Liver (tissue), 9 donors: ENCODE measurements around the gene ADAP1. TPM values are rescaled to one million over a fixed set of nuclear protein-coding genes. Genes with fewer than 3 reads are reported as not detected.

ENCODE experiments used
- DNase-seq: peaks from one replicate; pipeline ENCODE4 v3.0.0-alpha.2; 2017; ENCODE audit warnings: low spot score
- H3K27ac ChIP-seq, 2 donors: one replicate each; pipeline ENCODE4 v1.7.0; 2013; ENCODE audit warnings: inconsistent platforms in 2 of 2, low read length in 2 of 2, control low read depth in 1 of 2, low read depth in 1 of 2, mild to moderate bottlenecking in 1 of 2
- H3K27me3 ChIP-seq, 4 donors: one replicate each; pipeline versions ENCODE4 v1.6.1 to v1.7.0; 2013; ENCODE audit warnings: low read length in 3 of 4, inconsistent platforms in 1 of 4, mild to moderate bottlenecking in 1 of 4, moderate library complexity in 1 of 4; ENCODE audit not compliant: control insufficient read depth in 4 of 4, insufficient read depth in 4 of 4
- H3K36me3 ChIP-seq, 4 donors: one replicate each; pipeline versions ENCODE4 v1.6.1 to v1.7.0; 2013; ENCODE audit warnings: low read length in 3 of 4, mild to moderate bottlenecking in 3 of 4, low read depth in 1 of 4, moderate library complexity in 1 of 4; ENCODE audit not compliant: control insufficient read depth in 4 of 4, insufficient read depth in 3 of 4
- H3K4me1 ChIP-seq, 4 donors: one replicate each; pipeline versions ENCODE4 v1.6.1 to v1.7.0; 2013; ENCODE audit warnings: low read length in 3 of 4, mild to moderate bottlenecking in 3 of 4, moderate library complexity in 1 of 4; ENCODE audit not compliant: control insufficient read depth in 4 of 4, insufficient read depth in 4 of 4
- H3K4me3 ChIP-seq, 3 donors: one replicate each; pipeline versions ENCODE4 v1.6.1 to v1.7.0; 2013; ENCODE audit warnings: low read length in 3 of 3, control low read depth in 1 of 3, low read depth in 1 of 3, mild to moderate bottlenecking in 1 of 3
- H3K9ac ChIP-seq, 2 donors: one replicate each; pipeline ENCODE4 v1.7.0; 2013; ENCODE audit warnings: low read length in 2 of 2, mild to moderate bottlenecking in 2 of 2, moderate library complexity in 2 of 2, control low read depth in 1 of 2, low read depth in 1 of 2
- H3K9me3 ChIP-seq, 4 donors: one replicate each; pipeline versions ENCODE4 v1.6.1 to v1.7.0; 2013; ENCODE audit warnings: low read length in 3 of 4; ENCODE audit not compliant: control insufficient read depth in 4 of 4
- EGR1 ChIP-seq, 2 donors: IDR thresholded peaks; 2 replicates each; pipeline ENCODE4 v1.6.1; 2016 to 2018; ENCODE audit warnings: antibody characterized with exemption in 2 of 2, low read depth in 2 of 2
- FOXA1 ChIP-seq: IDR thresholded peaks from 2 replicates; pipeline ENCODE4 v1.6.1; 2016; ENCODE audit warnings: antibody characterized with exemption
- FOXA2 ChIP-seq: IDR thresholded peaks from 2 replicates; pipeline ENCODE4 v1.6.1; 2016; ENCODE audit warnings: antibody characterized with exemption
- GABPA ChIP-seq, 2 donors: IDR thresholded peaks in 1 of 2; conservative IDR thresholded peaks in 1 of 2; 2 replicates each; pipeline ENCODE4 v1.6.1; 2016; ENCODE audit warnings: antibody characterized with exemption in 2 of 2, mild to moderate bottlenecking in 1 of 2, moderate library complexity in 1 of 2
- HNF4G ChIP-seq: IDR thresholded peaks from 2 replicates; pipeline ENCODE4 v1.6.1; 2016; ENCODE audit warnings: antibody characterized with exemption
- SP1 ChIP-seq: IDR thresholded peaks from 2 replicates; pipeline ENCODE4 v1.6.1; 2018; ENCODE audit warnings: antibody characterized with exemption, mild to moderate bottlenecking
- YY1 ChIP-seq: IDR thresholded peaks from 2 replicates; pipeline ENCODE4 v1.6.1; 2016; ENCODE audit warnings: antibody characterized with exemption, mild to moderate bottlenecking
- WGBS: extraction: QIAGEN DNeasy Blood & Tissue Kit; methylation state at CpG from one replicate; pipeline ENCODE4 v1.1.7; 2013; 5-methylcytosine and 5-hydroxymethylcytosine counted together
- polyA plus RNA-seq, 2 donors: library from polyadenylated mRNA; stranded (reverse) in 1 of 2; unstranded in 1 of 2; fragments of 200-250 nt in 1 of 2; fragments of >200 nt in 1 of 2; fragmentation: Nextera tagmentation in 1 of 2; extraction: Ambion mirVana in 1 of 2; gene quantifications; one replicate each; pipeline versions ENCODE4 v1.2.1 to v1.2.3, GENCODE V29; 2013 to 2015
- total RNA-seq, 2 donors: library from RNA; depleted of rRNA; stranded (reverse); fragments of >200 nt; gene quantifications; one replicate each; pipeline ENCODE4 v1.2.3, GENCODE V29; 2014
- TF ChIP-seq, protein P1 (sequence below): IDR thresholded peaks from 2 replicates; pipeline ENCODE4 v1.6.1; 2016; ENCODE audit warnings: antibody characterized with exemption
- TF ChIP-seq, protein P2 (sequence below): IDR thresholded peaks from 2 replicates; pipeline ENCODE4 v1.6.1; 2016; ENCODE audit warnings: antibody characterized with exemption, mild to moderate bottlenecking
- TF ChIP-seq, protein P3 (sequence below): IDR thresholded peaks from 2 replicates; pipeline ENCODE4 v1.6.1; 2016; ENCODE audit warnings: antibody characterized with exemption
- TF ChIP-seq, protein P4 (sequence below): fragments of 150-350 bp; IDR thresholded peaks from 2 replicates; pipeline ENCODE4 v1.5.1; 2017; ENCODE audit warnings: improper control_type of control experiment, low read depth, low read length; ENCODE audit not compliant: missing input control
- donor health status: healthy.
- donor health status: healthy.
- donor health status: healthy.
- donor health status: healthy.
- donor health status: healthy.

Gene ADAP1
- total and polyA plus RNA-seq, 4 donors = 0.46 to 3.7 (median 2.7) TPM

DNA sequence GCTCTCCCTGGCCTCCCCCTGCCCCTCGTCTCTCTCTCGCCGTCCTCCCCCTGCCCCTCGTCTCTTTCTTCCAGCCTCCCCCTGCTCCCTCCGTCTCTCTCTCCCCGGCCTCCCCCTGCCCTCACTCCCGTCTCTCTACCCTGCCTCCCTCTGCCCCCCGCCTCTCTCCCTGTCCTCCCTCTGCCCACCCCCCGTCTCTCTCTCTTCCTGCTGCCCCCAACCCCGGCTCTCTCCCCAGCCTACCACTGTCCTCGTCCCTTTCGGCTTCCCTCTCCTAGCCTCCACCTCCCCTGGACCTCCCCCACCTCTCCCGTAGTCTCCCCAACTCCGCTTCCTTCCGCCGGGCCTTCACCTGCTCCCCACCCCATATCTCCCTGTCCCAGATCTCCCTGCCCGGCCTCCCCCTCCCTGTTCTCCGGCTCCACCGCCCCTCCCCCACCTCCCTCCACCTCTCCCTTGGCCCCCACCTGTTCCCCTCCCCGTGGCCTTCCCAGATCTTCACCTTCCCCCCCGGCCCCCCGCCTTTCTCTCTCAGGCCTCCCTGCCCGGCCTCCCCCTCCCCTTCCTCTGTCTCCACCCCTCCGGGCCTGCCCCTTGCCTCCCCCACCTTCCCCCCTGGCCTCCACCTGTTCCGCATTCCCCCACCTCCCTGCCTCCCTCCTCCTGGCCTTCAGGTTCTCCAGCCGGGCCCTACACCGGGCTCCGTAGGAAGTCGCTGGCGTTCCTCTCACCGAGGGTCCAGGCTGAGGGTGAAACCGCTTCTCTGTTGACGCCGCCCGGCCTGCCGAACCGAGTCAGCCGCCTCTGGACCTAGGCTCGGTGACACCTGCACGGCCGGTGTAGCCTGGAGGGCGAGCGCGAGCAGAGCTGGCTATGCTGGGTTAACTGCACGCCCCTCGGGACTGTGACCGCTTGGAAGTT is 76.9 kb downstream of the ADAP1 start:
- Histone ChIP-seq H3K4me1 (peaks cover 11 to 52% (median 32%) of the 10 kb centered on the region in 4 donors), H3K9me3 (no peaks in the 10 kb centered on the region), H3K36me3 (peaks cover 0 to under 1% (median 0%) of the 10 kb centered on the region in 4 donors), H3K27ac (peak overlapping the region; percentile 72 to 96), H3K9ac (peak overlapping the region; percentile 72 to 98), H3K4me3 (peak overlapping the region; percentile 67 to 93 (median 76)), H3K27me3 (no peaks in the 10 kb centered on the region)
- WGBS = 8% methylated on average over 47 of the region's 47 CpGs
- TF ChIP-seq FOXA1 (no peak), EGR1 (IDR thresholded peaks at IDR 0.05; ENCODE audit: low read depth in 2 of 2) (no peak), GABPA (IDR thresholded peaks at IDR 0.05 in 1 of 2, conservative IDR thresholded peaks at IDR 0.05 in 1 of 2) (no peak), YY1 (no peak), FOXA2 (no peak), HNF4G (no peak)
- TF ChIP-seq, protein P1, sequence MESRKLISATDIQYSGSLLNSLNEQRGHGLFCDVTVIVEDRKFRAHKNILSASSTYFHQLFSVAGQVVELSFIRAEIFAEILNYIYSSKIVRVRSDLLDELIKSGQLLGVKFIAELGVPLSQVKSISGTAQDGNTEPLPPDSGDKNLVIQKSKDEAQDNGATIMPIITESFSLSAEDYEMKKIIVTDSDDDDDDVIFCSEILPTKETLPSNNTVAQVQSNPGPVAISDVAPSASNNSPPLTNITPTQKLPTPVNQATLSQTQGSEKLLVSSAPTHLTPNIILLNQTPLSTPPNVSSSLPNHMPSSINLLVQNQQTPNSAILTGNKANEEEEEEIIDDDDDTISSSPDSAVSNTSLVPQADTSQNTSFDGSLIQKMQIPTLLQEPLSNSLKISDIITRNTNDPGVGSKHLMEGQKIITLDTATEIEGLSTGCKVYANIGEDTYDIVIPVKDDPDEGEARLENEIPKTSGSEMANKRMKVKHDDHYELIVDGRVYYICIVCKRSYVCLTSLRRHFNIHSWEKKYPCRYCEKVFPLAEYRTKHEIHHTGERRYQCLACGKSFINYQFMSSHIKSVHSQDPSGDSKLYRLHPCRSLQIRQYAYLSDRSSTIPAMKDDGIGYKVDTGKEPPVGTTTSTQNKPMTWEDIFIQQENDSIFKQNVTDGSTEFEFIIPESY = no peak
- TF ChIP-seq, protein P2, sequence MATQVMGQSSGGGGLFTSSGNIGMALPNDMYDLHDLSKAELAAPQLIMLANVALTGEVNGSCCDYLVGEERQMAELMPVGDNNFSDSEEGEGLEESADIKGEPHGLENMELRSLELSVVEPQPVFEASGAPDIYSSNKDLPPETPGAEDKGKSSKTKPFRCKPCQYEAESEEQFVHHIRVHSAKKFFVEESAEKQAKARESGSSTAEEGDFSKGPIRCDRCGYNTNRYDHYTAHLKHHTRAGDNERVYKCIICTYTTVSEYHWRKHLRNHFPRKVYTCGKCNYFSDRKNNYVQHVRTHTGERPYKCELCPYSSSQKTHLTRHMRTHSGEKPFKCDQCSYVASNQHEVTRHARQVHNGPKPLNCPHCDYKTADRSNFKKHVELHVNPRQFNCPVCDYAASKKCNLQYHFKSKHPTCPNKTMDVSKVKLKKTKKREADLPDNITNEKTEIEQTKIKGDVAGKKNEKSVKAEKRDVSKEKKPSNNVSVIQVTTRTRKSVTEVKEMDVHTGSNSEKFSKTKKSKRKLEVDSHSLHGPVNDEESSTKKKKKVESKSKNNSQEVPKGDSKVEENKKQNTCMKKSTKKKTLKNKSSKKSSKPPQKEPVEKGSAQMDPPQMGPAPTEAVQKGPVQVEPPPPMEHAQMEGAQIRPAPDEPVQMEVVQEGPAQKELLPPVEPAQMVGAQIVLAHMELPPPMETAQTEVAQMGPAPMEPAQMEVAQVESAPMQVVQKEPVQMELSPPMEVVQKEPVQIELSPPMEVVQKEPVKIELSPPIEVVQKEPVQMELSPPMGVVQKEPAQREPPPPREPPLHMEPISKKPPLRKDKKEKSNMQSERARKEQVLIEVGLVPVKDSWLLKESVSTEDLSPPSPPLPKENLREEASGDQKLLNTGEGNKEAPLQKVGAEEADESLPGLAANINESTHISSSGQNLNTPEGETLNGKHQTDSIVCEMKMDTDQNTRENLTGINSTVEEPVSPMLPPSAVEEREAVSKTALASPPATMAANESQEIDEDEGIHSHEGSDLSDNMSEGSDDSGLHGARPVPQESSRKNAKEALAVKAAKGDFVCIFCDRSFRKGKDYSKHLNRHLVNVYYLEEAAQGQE = no peak
- TF ChIP-seq, protein P3, sequence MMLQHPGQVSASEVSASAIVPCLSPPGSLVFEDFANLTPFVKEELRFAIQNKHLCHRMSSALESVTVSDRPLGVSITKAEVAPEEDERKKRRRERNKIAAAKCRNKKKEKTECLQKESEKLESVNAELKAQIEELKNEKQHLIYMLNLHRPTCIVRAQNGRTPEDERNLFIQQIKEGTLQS = no peak
- DNase-seq = peak; percentile 61

DNA sequence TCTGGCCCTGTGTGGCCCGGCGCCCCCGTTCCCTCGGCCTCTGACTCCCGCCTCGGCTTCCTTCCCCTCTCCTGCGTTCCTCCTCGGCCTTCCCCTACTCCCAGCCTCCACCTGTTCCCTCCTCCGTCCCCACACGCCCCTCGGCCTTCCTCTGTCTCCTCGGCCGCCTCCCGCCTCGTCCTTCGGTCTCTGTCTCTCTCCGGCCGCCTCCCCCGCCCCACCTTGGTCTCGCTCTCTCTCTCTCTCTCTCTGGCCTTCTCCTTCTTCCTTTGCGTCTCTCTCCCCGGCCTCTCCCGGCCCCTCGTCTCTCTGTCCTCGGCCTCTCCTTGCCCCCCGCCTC is 77.5 kb downstream of the ADAP1 start:
- no peak for TF ChIP-seq GABPA (IDR thresholded peaks at IDR 0.05 in 1 of 2, conservative IDR thresholded peaks at IDR 0.05 in 1 of 2)
- TF ChIP-seq SP1 = no peak
- TF ChIP-seq FOXA1 = no peak
- TF ChIP-seq, protein P4, sequence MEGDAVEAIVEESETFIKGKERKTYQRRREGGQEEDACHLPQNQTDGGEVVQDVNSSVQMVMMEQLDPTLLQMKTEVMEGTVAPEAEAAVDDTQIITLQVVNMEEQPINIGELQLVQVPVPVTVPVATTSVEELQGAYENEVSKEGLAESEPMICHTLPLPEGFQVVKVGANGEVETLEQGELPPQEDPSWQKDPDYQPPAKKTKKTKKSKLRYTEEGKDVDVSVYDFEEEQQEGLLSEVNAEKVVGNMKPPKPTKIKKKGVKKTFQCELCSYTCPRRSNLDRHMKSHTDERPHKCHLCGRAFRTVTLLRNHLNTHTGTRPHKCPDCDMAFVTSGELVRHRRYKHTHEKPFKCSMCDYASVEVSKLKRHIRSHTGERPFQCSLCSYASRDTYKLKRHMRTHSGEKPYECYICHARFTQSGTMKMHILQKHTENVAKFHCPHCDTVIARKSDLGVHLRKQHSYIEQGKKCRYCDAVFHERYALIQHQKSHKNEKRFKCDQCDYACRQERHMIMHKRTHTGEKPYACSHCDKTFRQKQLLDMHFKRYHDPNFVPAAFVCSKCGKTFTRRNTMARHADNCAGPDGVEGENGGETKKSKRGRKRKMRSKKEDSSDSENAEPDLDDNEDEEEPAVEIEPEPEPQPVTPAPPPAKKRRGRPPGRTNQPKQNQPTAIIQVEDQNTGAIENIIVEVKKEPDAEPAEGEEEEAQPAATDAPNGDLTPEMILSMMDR = no peak
- Histone ChIP-seq H3K9ac (peak overlapping the region; percentile 21 to 50), H3K36me3 (peaks cover 0 to 7% (median 0%) of the 10 kb centered on the region in 4 donors), H3K4me3 (peak overlapping the region; percentile 67 to 93 (median 76)), H3K4me1 (peaks cover 11 to 48% (median 28%) of the 10 kb centered on the region in 4 donors), H3K9me3 (no peaks in the 10 kb centered on the region), H3K27ac (peak overlapping the region; percentile 58 to 96), H3K27me3 (no peaks in the 10 kb centered on the region)
- WGBS = under 1% methylated on average over 26 of the region's 26 CpGs
- no peak for DNase-seq
